MG63 (cell line): ENCODE data around the gene SLIT3. TPM values are rescaled to one million over a fixed set of nuclear protein-coding genes. Genes with fewer than 3 reads are reported as not detected.
A peak's percentile ranks its signal among the peaks of the same experiment; 100 is the strongest.

Source experiments
- DNase-seq: peaks from one replicate; pipeline ENCODE4 v3.0.0-alpha.2; 2020
- H3K27me3 ChIP-seq: fragments of 250-450 bp; sonication (Bioruptor Pico); 2 replicates; pipeline ENCODE4 v1.5.1; 2020; ENCODE audit warnings: mild to moderate bottlenecking, moderate library complexity
- H3K36me3 ChIP-seq: fragments of 250-450 bp; sonication (Bioruptor Pico); 2 replicates; pipeline ENCODE4 v1.5.1; 2020; ENCODE audit warnings: mild to moderate bottlenecking, moderate library complexity
- H3K4me3 ChIP-seq: fragments of 250-450 bp; sonication (Bioruptor Pico); 2 replicates; pipeline ENCODE4 v1.5.1; 2020; ENCODE audit warnings: mild to moderate bottlenecking, moderate library complexity
- H3K9me3 ChIP-seq: fragments of 250-450 bp; sonication (Bioruptor Pico); 2 replicates; pipeline ENCODE4 v1.5.1; 2020; ENCODE audit warnings: mild to moderate bottlenecking, moderate library complexity
- total RNA-seq: library from RNA; depleted of rRNA; stranded (reverse); fragments of >200 nt; shearing (Covaris generic); gene quantifications from 2 replicates; pipeline ENCODE4 v1.2.3, GENCODE V29; 2014; ENCODE audit warnings: low replicate concordance

Gene SLIT3
- total RNA-seq, 1 experiment from 2014 or later = 8.0 TPM

DNA sequence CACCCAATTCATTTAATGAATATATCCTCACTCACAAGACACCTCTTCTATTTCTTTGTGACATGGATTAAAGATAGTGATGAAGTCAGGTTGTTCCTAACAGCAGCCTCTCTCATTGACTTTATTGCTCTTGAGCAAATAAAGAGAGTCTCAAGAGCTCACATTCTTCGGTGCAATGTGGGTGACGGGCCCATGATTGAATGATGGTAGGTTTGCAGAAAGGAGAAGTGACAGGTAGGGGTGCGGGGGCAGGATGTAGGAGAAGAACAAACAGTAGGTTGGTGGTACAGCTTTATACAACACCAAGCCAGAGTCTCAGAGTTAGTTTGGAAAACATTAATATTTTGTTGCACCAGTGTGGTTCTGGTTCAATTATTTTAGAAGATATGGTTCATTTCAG lies 122.2 kb downstream of the SLIT3 start:
- H3K36me3 ChIP-seq = no peaks in the 10 kb centered on the region
- H3K9me3 ChIP-seq = no peaks in the 10 kb centered on the region; the same call in 1 of the 2 replicates
- no peak overlapping the region for H3K4me3 ChIP-seq
- H3K27me3 ChIP-seq = 0 out of 2 replicates have a peak, but pooled peaks cover 3% of the 10 kb centered on the region
- DNase-seq = no peak

DNA sequence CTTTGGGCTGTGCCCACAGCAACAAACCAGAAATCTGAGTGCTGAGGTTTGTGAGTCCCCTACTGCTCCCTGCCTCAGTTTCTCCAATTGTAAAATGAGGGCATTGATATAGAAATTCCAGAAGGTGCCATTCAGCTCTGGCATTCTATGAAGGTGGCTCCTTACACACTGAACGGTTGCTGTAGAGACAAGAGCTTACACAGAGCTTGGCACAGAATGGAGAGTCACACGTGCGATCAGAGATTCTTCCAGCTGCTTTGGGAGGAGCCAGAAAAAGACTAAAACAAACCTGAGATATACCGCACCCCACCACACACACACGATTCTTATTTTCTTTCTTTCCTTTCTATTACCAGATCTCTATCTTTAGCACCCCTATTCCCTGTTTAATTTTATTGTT lies 122.7 kb downstream of the SLIT3 start:
- Histone ChIP-seq H3K27me3 (0 out of 2 replicates have a peak, but pooled peaks cover 3% of the 10 kb centered on the region), H3K9me3 (no peaks in the 10 kb centered on the region; the same call in 1 of the 2 replicates), H3K4me3 (no peak overlapping the region), H3K36me3 (no peaks in the 10 kb centered on the region)
- no peak for DNase-seq

- no peaks in the 10 kb centered on the region for H3K36me3 ChIP-seq
- DNase-seq = no peak
- H3K27me3 ChIP-seq = 0 out of 2 replicates have a peak, but pooled peaks cover 3% of the 10 kb centered on the region
- no peaks in the 10 kb centered on the region; the same call in none of the 2 replicates for H3K9me3 ChIP-seq
- no peak overlapping the region for H3K4me3 ChIP-seq
Observed at GRCh38 chr5:169176709-169177694, 123.9 kb downstream of the SLIT3 start.

- no peak for DNase-seq
- Histone ChIP-seq H3K27me3 (0 out of 2 replicates have a peak, but pooled peaks cover 3% of the 10 kb centered on the region), H3K4me3 (no peak overlapping the region), H3K9me3 (peaks cover 1% of the 10 kb centered on the region), H3K36me3 (no peaks in the 10 kb centered on the region)
Observed at GRCh38 chr5:169175733-169176132, 125.2 kb downstream of the SLIT3 start.

DNA sequence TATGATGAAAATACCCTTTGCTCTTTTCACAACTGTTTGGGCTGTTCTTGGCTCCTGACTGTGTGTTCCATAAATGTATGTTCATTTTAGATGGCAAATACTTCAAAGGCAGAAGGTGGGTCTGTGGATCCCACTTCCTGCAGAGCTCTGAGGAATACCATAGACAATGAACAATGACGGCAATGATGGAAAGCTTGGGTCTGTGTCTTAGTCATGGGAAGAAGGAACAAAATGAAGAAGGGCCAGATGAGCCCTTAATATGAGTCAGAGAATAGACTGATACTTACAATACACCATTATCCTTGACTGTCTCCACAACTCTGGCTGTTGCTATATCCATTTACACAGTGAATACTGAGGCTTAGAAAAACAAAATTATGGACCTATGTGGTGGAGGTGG lies 126.0 kb downstream of the SLIT3 start:
- Histone ChIP-seq H3K36me3 (no peaks in the 10 kb centered on the region), H3K27me3 (0 out of 2 replicates have a peak, but pooled peaks cover 3% of the 10 kb centered on the region), H3K9me3 (peaks cover 1% of the 10 kb centered on the region), H3K4me3 (no peak overlapping the region)
- DNase-seq = no peak

GRCh38 chr5:169173372-169173771 lies 127.6 kb downstream of the SLIT3 start:
- Histone ChIP-seq H3K36me3 (no peaks in the 10 kb centered on the region), H3K4me3 (no peak overlapping the region), H3K9me3 (peaks cover 1% of the 10 kb centered on the region), H3K27me3 (0 out of 2 replicates have a peak, but pooled peaks cover under 1% of the 10 kb centered on the region)
- DNase-seq = no peak

- no peaks in the 10 kb centered on the region for H3K27me3 ChIP-seq
- no peak overlapping the region for H3K4me3 ChIP-seq
- DNase-seq = no peak
- H3K9me3 ChIP-seq = peaks cover 1% of the 10 kb centered on the region
- H3K36me3 ChIP-seq = no peaks in the 10 kb centered on the region
Observed at GRCh38 chr5:169171515-169171914, 129.4 kb downstream of the SLIT3 start.

DNA sequence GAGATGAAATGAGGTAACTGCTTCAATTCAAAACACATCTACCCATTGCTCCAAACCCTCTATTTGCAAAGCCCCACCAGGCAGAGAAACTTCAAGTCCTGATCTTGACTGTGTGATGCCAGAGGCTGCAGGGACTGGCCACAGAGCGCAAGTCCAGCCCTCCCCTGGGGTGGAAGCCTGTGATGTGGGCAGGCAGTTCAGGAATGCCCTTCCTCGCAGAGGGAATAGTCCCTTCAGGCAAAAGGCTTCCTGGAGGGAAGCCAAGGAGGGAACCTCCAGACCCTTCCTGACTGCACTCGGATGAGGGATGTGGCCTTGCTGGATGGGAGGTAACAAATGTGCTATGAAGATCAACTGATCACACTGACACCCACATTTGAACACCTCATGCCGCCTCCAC lies 131.2 kb downstream of the SLIT3 start:
- Histone ChIP-seq H3K27me3 (no peaks in the 10 kb centered on the region), H3K9me3 (peaks cover 1% of the 10 kb centered on the region; the same call in 1 of the 2 replicates), H3K36me3 (no peaks in the 10 kb centered on the region), H3K4me3 (no peak overlapping the region)
- DNase-seq = no peak

DNA sequence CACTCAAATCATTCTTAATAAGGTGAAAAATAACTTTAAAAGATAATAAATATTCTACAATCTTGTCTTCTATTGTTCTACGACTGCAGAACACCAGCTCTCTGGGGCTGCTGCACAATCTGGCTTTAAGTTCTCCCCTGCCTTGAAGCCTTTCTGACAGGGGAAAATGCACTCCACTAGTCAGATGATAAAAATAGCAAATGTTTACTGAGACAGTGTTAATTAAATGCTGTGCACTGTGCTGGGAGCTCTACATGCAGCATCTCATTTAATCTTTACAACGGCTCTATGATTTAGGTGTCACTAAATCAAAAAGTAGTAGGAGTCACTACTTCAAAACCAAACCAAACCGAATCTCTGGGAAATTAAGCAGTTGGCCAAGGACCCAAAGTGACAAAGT lies 132.7 kb downstream of the SLIT3 start:
- Histone ChIP-seq H3K9me3 (peaks cover 1% of the 10 kb centered on the region; the same call in 1 of the 2 replicates), H3K4me3 (no peak overlapping the region), H3K36me3 (no peaks in the 10 kb centered on the region), H3K27me3 (no peaks in the 10 kb centered on the region)
- no peak for DNase-seq

- Histone ChIP-seq H3K36me3 (no peaks in the 10 kb centered on the region), H3K27me3 (no peaks in the 10 kb centered on the region), H3K9me3 (no peaks in the 10 kb centered on the region), H3K4me3 (no peak overlapping the region)
- no peak for DNase-seq
Observed at GRCh38 chr5:169166078-169166477, 134.9 kb downstream of the SLIT3 start.

DNA sequence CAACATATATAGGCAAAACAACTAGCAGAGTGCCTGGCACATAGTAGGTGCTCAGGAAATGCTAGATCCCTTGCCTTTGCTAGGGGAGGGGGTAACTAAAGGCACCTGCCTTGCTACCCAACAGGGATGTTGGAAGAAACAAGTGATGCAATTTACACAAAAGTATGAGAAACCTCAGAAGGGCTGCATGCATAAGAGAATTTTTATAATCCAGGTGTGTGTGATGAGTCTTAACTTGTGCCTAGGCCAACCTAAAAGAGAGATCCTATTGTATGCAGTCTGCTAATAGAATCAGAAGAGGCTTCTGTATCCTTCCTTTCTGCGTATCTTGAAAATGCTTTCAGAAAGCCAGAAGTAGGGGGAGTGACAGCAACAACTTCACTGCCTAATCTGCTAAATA lies 135.9 kb downstream of the SLIT3 start:
- H3K36me3 ChIP-seq = no peaks in the 10 kb centered on the region
- no peaks in the 10 kb centered on the region for H3K27me3 ChIP-seq
- no peaks in the 10 kb centered on the region for H3K9me3 ChIP-seq
- H3K4me3 ChIP-seq = no peak overlapping the region
- DNase-seq = no peak

- Histone ChIP-seq H3K4me3 (no peak overlapping the region), H3K27me3 (no peaks in the 10 kb centered on the region), H3K36me3 (no peaks in the 10 kb centered on the region), H3K9me3 (peaks cover 3% of the 10 kb centered on the region)
- peak; percentile 99 for DNase-seq
Observed at GRCh38 chr5:169164481-169164925, 136.4 kb downstream of the SLIT3 start.

- no peaks in the 10 kb centered on the region for H3K36me3 ChIP-seq
- peaks cover 23% of the 10 kb centered on the region for H3K9me3 ChIP-seq
- peak; percentile 42 for DNase-seq
- no peak overlapping the region for H3K4me3 ChIP-seq
- no peaks in the 10 kb centered on the region for H3K27me3 ChIP-seq
Observed at GRCh38 chr5:169162407-169162806, 138.5 kb downstream of the SLIT3 start.

DNA sequence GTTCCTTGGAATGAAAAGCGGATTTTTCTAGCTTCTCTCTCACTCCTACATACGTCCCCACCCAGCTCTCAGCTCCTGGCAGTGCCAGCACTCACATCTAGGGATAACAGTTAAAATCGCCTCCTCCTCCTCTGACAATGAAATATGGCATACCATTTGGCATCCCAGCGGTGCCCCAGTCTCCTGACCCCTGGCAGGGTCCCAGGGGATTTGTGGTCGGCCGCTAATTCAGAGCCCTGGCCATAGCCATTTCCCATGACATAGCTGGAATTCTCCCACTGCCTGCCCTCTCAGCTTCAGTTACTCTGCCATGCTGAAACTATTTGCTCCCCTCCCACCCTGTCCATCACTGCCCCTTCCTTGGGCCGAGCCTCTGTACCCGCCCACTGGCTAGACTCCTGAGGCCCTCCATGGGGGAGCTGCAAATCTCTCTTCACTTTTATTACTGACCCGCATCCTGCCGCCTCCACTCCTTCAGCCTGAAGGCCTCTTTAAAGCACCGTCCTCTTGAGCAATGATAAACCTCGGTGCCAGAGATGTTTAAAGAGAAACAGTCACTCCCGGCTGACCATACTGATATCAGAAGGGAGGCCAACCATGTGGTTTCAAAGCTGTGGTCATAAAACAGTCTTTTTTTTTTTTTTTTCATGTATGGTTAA lies 139.8 kb downstream of the SLIT3 start:
- H3K4me3 ChIP-seq = no peak overlapping the region
- no peaks in the 10 kb centered on the region for H3K27me3 ChIP-seq
- H3K36me3 ChIP-seq = no peaks in the 10 kb centered on the region
- H3K9me3 ChIP-seq = peaks cover 27% of the 10 kb centered on the region
- peak; percentile 100 for DNase-seq

DNA sequence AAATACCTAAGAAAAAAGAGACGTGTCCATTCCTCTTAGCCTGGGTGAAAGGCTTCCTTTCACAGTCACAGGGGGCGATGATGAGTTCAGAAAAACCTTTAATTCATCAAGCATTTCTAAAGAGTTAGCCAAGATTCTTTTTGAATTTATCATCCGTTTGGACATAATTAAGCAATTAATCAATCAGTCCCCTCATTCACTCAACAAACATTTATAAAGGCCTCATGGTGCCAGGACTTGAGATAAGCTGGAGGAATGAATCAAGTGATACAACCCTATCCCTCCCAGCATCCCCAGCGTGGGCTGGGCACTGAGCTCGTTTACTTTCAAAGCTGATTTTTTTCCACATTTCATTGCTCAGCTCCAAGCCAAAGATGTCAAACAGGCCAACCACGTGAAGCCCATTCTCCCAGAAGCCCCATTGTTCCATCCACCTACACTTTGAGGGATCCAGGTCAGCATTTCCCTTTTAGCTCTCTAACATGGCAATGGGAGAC lies 140.5 kb downstream of the SLIT3 start:
- Histone ChIP-seq H3K4me3 (no peak overlapping the region), H3K27me3 (no peaks in the 10 kb centered on the region), H3K9me3 (peaks cover 27% of the 10 kb centered on the region), H3K36me3 (no peaks in the 10 kb centered on the region)
- DNase-seq = peak; percentile 70

DNA sequence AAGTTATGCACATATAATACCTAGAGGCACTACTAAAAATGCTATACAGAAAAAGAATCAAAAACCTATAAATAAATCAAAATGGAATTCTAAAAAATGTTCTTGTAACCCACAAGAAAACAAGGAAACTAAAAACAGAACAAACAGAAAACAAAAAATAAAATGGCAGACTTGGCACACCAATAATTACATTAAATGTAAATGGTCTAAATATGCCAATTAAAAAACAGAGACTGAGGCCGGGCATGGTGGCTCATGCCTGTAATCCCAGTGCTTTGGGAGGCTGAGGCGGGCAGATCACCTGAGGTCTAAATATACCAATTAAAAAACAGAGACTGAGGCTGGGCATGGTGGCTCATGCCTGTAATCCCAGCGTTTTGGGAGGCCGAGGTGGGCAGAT lies 142.2 kb downstream of the SLIT3 start:
- peaks cover 27% of the 10 kb centered on the region for H3K9me3 ChIP-seq
- H3K27me3 ChIP-seq = no peaks in the 10 kb centered on the region
- H3K4me3 ChIP-seq = no peak overlapping the region
- no peaks in the 10 kb centered on the region for H3K36me3 ChIP-seq
- no peak for DNase-seq

DNA sequence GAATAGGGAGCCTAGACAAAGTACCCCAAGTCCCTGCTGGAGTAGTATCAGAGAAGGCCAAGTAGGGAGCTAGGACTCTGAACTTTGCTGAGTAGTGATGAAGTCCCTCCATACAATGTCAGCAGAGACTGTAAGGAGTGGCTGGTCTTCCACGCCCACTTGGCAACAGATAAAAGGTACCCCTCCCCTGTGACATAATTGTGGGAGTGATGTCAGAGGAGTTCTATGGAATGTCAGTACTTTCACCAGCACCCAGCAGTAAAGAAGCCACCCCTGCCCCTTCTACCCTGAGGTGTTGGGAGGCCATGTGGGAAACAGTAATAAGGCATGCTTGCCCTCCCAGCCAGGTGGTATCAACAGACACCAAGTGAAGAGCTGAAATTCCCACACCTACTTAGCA lies 143.9 kb downstream of the SLIT3 start:
- H3K36me3 ChIP-seq = no peaks in the 10 kb centered on the region
- H3K9me3 ChIP-seq = peaks cover 27% of the 10 kb centered on the region
- DNase-seq = no peak
- H3K4me3 ChIP-seq = no peak overlapping the region
- no peaks in the 10 kb centered on the region for H3K27me3 ChIP-seq
